Stimulated activated CD8-positive, alpha-beta memory T cell treated with anti-CD3 and anti-CD28 coated beads, Interleukin-15, amount 100 ng/mL, for 4 hours (primary cell): ENCODE data around the gene DDR2.
A peak's percentile ranks its signal among the peaks of the same experiment; 100 is the strongest.
"Not testable (repeated sequence)": the region's sequence is repeated elsewhere in the genome, so short reads cannot be mapped to it uniquely, and the experiment has no call there.

Source experiments
- DNase-seq, 2 donors: peaks; one replicate each; pipeline ENCODE4 v3.0.0-alpha.2; 2020; ENCODE audit warnings: low read depth in 2 of 2

DDR2 gene

GRCh38 chr1:162779043-162779442, 146.8 kb downstream of the DDR2 start:
- no peak for DNase-seq

- no peak for DNase-seq
Observed at GRCh38 chr1:162782671-162783070, 150.4 kb downstream of the DDR2 start.

GRCh38 chr1:162784926-162785325, 152.7 kb downstream of the DDR2 start:
- not testable (repeated sequence) for DNase-seq

- DNase-seq, result not testable (repeated sequence)
Observed at GRCh38 chr1:162788783-162789182, 156.5 kb downstream of the DDR2 start.

DNA sequence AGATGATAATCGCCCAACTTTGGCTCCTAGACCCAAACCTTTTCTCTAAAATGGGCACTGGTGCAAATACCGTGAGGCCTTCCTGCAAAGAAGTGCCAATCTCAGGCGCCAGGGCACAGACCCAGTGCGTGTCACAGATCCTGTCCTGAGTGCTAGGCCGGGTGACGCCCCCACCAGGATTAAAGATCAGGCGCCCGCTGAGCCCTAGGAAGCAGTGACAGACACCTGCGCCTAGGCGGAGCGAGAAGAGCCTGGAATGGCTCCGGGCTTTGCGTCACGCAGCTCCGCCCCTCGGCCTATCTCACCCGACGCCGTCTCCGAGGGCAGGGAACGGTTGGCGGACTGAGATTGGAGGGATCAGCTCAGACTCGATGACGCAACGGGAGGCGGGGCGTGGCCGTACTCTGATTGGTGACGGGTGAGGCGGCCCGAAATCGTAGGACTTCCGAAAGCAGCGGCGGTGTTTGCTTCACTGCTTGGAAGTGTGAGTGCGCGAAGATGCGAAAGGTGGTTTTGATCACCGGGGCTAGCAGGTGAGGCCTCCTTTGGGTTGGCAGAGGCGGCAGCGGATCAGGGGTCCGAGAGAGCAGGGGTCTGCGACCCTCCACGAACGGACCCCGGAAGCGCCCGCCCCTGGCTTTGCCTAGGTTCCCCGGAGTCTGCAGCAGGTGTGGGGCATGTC, 158.2 kb downstream of the DDR2 start, which contains the start of gene HSD17B7:
TSS of gene HSD17B7 (plus strand) at position 400 of the 682 bp plus-strand sequence. CDS start at position 499, 99 bp downstream.
- DNase-seq, result peak; percentile 48 to 55

GRCh38 chr1:162790985-162791357, 158.7 kb downstream of the DDR2 start:
- not testable (repeated sequence) for DNase-seq

DNA sequence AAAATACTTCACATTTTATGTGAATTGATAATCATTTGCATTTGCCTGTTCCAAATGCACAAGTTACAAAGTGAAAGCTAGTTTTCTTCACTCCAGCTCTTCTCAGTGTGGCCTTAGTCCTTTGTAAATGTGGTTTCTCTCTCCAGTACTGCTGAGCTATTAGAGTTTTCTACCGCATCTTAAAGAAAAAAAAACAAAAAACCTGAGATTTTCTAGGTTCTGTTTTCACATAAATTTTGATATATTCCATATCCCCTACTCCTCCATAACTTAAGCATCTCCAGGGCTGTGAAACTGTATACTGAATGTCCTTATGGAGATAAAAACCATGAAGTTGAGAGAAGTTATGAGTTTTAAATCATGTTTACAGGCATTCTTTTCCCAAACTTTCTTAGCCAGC, 162.0 kb downstream of the DDR2 start:
- DNase-seq, result not testable (repeated sequence)

- DNase-seq, result not testable (repeated sequence)
Observed at GRCh38 chr1:162796617-162797279, 164.5 kb downstream of the DDR2 start.

DNA sequence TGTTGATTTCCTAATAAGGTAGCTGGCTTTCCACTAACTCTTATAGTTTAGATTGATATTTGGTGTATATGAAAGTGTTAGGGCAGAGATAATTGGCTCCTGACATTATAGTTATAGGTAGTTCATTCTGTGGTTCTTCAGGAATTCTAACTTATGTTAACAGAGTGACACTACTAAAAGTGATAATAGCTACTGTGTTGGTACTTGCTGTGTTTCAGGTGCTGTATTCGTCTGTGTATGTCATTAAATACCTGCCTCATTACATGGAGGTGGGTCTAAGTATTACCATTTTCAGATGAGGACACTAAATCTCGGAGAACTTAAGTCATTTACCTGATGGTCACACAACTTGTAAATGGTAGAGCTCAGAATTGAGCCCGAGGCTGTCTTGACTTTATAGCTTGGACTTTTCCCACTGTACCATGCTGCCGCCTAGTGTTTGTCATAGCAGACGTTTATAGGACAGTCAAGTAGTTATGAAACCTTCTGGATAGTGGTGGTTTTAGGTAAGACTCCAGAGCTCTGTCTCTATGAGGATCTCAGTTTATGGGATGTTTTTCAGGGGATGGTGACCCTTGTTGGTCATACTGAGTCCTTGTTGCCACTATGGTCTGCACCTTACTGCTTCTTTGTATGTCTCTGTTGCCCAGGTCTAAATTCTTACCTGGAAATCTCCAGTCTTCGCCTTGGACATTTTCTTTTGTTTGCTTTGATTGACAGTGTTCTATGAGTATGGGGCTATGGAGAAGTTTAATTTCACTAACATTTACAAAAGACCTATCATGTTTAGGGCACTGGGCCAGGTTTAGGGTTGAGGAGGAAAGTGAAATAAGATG, 167.9 kb downstream of the DDR2 start:
- DNase-seq, result not testable (repeated sequence)

DNA sequence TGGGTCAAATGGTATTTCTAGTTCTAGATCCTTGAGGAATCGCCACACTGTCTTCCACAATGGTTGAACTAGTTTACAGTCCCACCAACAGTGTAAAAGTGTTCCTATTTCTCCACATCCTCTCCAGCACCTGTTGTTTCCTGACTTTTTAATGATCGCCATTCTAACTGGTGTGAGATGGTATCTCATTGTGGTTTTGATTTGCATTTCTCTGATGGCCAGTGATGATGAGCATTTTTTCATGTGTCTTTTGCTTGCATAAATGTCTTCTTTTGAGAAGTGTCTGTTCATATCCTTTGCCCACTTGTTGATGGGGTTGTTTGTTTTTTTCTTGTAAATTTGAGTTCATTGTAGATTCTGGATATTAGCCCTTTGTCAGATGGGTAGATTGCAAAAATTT, 175.2 kb downstream of the DDR2 start:
- not testable (repeated sequence) for DNase-seq

- DNase-seq, result not testable (repeated sequence)
Observed at GRCh38 chr1:162812357-162812756, 180.1 kb downstream of the DDR2 start.

- not testable (repeated sequence) for DNase-seq
Observed at GRCh38 chr1:162818136-162818535, 185.9 kb downstream of the DDR2 start.

DNA sequence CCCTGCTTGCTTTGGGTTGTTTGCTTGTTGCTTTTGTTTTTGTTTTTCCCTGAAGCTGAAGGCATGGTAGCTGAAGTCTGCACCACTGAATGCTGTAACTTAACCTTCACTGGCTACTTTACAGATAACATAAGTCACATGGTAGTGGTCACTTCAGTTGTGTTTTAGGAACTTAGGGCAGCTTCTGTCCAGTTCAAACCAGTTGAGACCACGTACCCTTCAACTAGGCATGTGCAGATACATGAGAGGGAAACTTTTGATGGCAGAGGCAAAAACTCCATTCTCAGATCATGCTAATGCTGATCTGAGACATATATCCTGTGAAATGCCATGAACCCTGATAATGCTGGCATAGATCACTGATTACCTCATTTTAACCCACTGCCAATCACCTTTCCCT, 186.4 kb downstream of the DDR2 start:
- DNase-seq, result not testable (repeated sequence)

GRCh38 chr1:162822391-162823200, 190.3 kb downstream of the DDR2 start:
- no peak for DNase-seq

GRCh38 chr1:162823231-162823630, 191.0 kb downstream of the DDR2 start:
- no peak for DNase-seq

DNA sequence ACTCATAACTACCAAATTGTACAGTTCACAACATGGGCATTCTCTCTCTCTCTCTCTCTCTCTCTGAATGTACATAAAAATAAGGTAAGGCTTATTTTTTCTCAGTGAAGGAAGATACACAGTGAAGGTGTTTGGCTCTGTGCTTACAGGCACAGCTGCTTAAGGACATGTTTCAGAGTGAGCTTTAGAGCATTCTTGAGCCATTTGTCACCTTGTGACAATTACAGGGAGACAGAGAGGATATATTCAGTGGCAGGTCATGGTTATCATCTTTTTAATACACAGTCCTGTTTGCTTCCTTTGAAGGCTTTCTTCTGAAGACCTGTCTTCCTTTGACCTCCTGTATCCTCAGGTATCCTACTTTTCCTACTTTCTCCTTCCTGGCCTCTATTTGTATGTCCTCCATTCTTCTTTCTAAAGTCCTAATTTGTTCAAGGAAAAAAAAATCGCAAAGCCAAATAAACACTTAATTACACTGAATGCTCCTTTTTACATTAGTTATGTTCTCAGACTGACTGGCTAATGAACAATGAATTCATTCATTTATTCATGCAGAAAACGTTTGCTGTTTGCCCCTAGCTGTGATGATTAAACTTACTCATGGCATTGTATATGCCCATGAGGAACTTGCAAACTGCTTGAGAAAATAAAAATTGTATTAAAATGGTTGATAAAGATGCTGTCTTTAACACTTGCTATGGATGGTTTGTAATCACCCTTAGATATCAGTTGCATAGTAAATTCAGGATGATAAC, 191.7 kb downstream of the DDR2 start:
- no peak for DNase-seq

DNA sequence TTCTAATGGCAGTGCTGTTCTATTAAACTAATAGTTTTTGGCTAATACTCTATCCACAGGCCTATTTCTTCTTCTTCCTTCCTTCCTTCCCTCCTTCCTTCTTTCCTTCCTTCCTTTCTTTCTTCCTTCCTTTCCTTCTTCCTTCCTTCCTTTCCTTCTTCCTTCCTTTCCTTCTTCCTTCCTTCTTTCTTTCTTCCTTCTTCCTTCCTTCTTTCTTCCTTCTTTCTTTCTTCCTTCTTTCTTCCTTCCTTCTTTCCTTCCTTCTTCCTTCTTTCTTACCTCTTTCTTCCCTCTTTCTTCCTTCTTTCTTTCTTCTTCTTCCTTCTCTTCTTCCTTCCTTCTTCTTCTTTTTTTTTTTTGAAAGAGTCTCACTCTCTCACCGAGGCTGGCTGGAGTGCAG, 197.0 kb downstream of the DDR2 start:
- DNase-seq, result no peak

DNA sequence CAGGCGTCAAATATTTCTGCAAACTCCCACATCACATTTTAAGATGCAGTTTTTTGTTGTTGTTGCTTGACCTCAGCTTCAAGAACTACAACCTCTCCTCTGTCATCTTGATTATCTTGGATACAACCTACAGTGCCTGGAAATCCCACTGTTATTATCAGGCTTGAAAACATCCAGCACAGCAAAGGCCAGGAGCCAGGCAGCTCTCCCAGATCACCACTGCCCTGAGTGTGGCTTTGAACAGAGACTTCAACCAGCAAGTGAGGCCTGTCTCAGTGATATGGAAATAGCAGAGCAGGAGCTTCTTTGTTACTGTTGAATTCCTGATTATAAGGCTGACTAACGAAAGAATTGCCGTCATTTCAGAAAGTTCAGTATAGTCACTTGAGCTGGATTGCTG, 200.2 kb downstream of the DDR2 start:
- no peak for DNase-seq

- DNase-seq, result no peak
Observed at GRCh38 chr1:162835157-162835899, 203.1 kb downstream of the DDR2 start.
